ENCODE measurements around the gene RGS7BP. TPM values are rescaled to one million over a fixed set of nuclear protein-coding genes. Genes with fewer than 3 reads are reported as not detected.

The RGS7BP gene
- total RNA-seq, 1 experiment from 2014 or later = not detected

- H3K9ac ChIP-seq (ENCODE audit: low read length) = no peak overlapping the region
- no peak overlapping the region for H2AFZ ChIP-seq (ENCODE audit: low read depth, low read length, poor library complexity, severe bottlenecking)
- no peak overlapping the region for H3K4me2 ChIP-seq (ENCODE audit: low read length)
- no peaks in the 10 kb centered on the region for H4K20me1 ChIP-seq (ENCODE audit: insufficient read depth)
- H3K27ac ChIP-seq (ENCODE audit: low read depth, low read length) = no peak overlapping the region
- ChIA-PET POLR2A (no interaction called here), CTCF (no interaction called here), RAD21 (ENCODE audit: low non-redundant PET in 1 of 2, low total read pairs in 2 of 2, uncharacterized antibody in 2 of 2, unreplicated experiment in 2 of 2) (no interaction called here)
- no TSS peak for BruUV-seq (replicated peaks)
- H3K27me3 ChIP-seq (ENCODE audit: insufficient read depth, low read length) = no peaks in the 10 kb centered on the region
- DNase-seq (ENCODE audit: low read depth, low spot score) = no peak
- no peaks in the 10 kb centered on the region for H3K9me3 ChIP-seq (ENCODE audit: control insufficient read depth in 1 of 2, insufficient read depth in 1 of 2, low read depth in 1 of 2, low read length in 2 of 2)
- TF ChIP-seq EGR1 (IDR thresholded peaks at IDR 0.05; ENCODE audit: low read depth) (no peak), JUND (IDR thresholded peaks at IDR 0.05) (no peak), SIN3A (IDR thresholded peaks at IDR 0.05; ENCODE audit: low read depth) (no peak), RAD21 (IDR thresholded peaks at IDR 0.05; ENCODE audit: low read depth) (no peak), CTCF (IDR thresholded peaks at IDR 0.05 in 2 of 3, conservative IDR thresholded peaks at IDR 0.05 in 1 of 3; ENCODE audit: borderline replicate concordance in 1 of 3, insufficient read depth in 1 of 3, low read depth in 2 of 3, low read length in 2 of 3) (no peak), ZFX (IDR thresholded peaks at IDR 0.05) (no peak), POLR2AphosphoS5 (IDR thresholded peaks at IDR 0.05; ENCODE audit: low read depth, low read length) (no peak), CEBPB (IDR thresholded peaks at IDR 0.05; ENCODE audit: low read depth) (no peak), TCF7L2 (IDR thresholded peaks at IDR 0.05; ENCODE audit: borderline replicate concordance, extremely low read depth, insufficient read depth, insufficient read length) (no peak), SRF (IDR thresholded peaks at IDR 0.05; ENCODE audit: low read depth) (no peak), ELF1 (IDR thresholded peaks at IDR 0.05; ENCODE audit: borderline replicate concordance, low read depth) (no peak), SP1 (IDR thresholded peaks at IDR 0.05; ENCODE audit: low read depth) (no peak), EZH2 (IDR thresholded peaks at IDR 0.05) (no peak), ZNF274 (IDR thresholded peaks at IDR 0.05; ENCODE audit: low read depth, low read length) (no peak), FOSL1 (IDR thresholded peaks at IDR 0.05; ENCODE audit: low read depth) (no peak)
- TF ChIP-seq, protein P1, sequence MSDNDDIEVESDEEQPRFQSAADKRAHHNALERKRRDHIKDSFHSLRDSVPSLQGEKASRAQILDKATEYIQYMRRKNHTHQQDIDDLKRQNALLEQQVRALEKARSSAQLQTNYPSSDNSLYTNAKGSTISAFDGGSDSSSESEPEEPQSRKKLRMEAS (IDR thresholded peaks at IDR 0.05) = no peak
- TF ChIP-seq, protein P2, sequence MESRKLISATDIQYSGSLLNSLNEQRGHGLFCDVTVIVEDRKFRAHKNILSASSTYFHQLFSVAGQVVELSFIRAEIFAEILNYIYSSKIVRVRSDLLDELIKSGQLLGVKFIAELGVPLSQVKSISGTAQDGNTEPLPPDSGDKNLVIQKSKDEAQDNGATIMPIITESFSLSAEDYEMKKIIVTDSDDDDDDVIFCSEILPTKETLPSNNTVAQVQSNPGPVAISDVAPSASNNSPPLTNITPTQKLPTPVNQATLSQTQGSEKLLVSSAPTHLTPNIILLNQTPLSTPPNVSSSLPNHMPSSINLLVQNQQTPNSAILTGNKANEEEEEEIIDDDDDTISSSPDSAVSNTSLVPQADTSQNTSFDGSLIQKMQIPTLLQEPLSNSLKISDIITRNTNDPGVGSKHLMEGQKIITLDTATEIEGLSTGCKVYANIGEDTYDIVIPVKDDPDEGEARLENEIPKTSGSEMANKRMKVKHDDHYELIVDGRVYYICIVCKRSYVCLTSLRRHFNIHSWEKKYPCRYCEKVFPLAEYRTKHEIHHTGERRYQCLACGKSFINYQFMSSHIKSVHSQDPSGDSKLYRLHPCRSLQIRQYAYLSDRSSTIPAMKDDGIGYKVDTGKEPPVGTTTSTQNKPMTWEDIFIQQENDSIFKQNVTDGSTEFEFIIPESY (IDR thresholded peaks at IDR 0.05; ENCODE audit: extremely low read depth, insufficient replicate concordance, low read length) = no peak
- TF ChIP-seq, protein P3, sequence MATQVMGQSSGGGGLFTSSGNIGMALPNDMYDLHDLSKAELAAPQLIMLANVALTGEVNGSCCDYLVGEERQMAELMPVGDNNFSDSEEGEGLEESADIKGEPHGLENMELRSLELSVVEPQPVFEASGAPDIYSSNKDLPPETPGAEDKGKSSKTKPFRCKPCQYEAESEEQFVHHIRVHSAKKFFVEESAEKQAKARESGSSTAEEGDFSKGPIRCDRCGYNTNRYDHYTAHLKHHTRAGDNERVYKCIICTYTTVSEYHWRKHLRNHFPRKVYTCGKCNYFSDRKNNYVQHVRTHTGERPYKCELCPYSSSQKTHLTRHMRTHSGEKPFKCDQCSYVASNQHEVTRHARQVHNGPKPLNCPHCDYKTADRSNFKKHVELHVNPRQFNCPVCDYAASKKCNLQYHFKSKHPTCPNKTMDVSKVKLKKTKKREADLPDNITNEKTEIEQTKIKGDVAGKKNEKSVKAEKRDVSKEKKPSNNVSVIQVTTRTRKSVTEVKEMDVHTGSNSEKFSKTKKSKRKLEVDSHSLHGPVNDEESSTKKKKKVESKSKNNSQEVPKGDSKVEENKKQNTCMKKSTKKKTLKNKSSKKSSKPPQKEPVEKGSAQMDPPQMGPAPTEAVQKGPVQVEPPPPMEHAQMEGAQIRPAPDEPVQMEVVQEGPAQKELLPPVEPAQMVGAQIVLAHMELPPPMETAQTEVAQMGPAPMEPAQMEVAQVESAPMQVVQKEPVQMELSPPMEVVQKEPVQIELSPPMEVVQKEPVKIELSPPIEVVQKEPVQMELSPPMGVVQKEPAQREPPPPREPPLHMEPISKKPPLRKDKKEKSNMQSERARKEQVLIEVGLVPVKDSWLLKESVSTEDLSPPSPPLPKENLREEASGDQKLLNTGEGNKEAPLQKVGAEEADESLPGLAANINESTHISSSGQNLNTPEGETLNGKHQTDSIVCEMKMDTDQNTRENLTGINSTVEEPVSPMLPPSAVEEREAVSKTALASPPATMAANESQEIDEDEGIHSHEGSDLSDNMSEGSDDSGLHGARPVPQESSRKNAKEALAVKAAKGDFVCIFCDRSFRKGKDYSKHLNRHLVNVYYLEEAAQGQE (IDR thresholded peaks at IDR 0.05; ENCODE audit: low read depth) = no peak
- TF ChIP-seq, protein P4, sequence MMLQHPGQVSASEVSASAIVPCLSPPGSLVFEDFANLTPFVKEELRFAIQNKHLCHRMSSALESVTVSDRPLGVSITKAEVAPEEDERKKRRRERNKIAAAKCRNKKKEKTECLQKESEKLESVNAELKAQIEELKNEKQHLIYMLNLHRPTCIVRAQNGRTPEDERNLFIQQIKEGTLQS (IDR thresholded peaks at IDR 0.05) = no peak
- no peak overlapping the region for H3K4me3 ChIP-seq (replicated peaks in 1 of 2; ENCODE audit: low read depth in 1 of 2, low read length in 2 of 2)
- H3K36me3 ChIP-seq (ENCODE audit: control insufficient read depth in 1 of 2, insufficient read depth in 2 of 2, low read length in 2 of 2) = no peaks in the 10 kb centered on the region
- ATAC-seq = no peak
- H3K4me1 ChIP-seq (ENCODE audit: control insufficient read depth in 1 of 2, insufficient read depth in 2 of 2, low read length in 2 of 2) = no peaks in the 10 kb centered on the region
- no peaks in the 10 kb centered on the region for H3K79me2 ChIP-seq (ENCODE audit: insufficient read depth, low read length)
- intact Hi-C loops (cut with micrococcal nuclease) = no loop called here
- no peaks in the 10 kb centered on the region for H3K9me2 ChIP-seq (ENCODE audit: insufficient read depth)
Measured at GRCh38 chr5:64487283-64487682, 18.5 kb upstream of the RGS7BP start.
